IMR-90 (cell line): ENCODE data around the gene HECW1. TPM values are rescaled to one million over a fixed set of nuclear protein-coding genes. Genes with fewer than 3 reads are reported as not detected.

Experiments used
- ATAC-seq: fragments of 200-7000 bp; cut with Tn5 transposase; 2 replicates; pipeline ENCODE4 v1.9.1; 2020; ENCODE audit warnings: low read depth, mild to moderate bottlenecking, moderate library complexity
- BruUV-seq: library from RNA; stranded (reverse); fragments of 400-500 nt; replicated peaks from 2 replicates; lab custom pipeline; 2021; lab: Mats Ljungman, UMichigan
- CTCF ChIA-PET: fragments of 300-600 bp; formaldehyde crosslinking; extraction: SDS; loops from one replicate; lab custom pipeline; 2021; ENCODE audit warnings: antibody characterized with exemption; lab: Yijun Ruan, JAX
- POLR2A ChIA-PET: fragments of 300-600 bp; sonication (Branson Sonifier 250); formaldehyde crosslinking; loops from one replicate; lab custom pipeline; 2022; ENCODE audit warnings: antibody characterized with exemption; ENCODE audit not compliant: unreplicated experiment; lab: Charles Lee
- DNase-seq: peaks from one replicate; pipeline ENCODE4 v3.0.0; 2013
- H2AFZ ChIP-seq: replicated peaks from 2 replicates; pipeline ENCODE3; 2013; ENCODE audit warnings: low read length, mild to moderate bottlenecking; ENCODE audit not compliant: poor library complexity
- H2AK5ac ChIP-seq: 2 replicates; pipeline ENCODE4 v1.6.1; 2013; ENCODE audit warnings: low read depth, low read length, inconsistent platforms
- H2AK9ac ChIP-seq: replicated peaks from 2 replicates; pipeline ENCODE3; 2013; ENCODE audit warnings: mild to moderate bottlenecking, low read depth, low read length, moderate library complexity; ENCODE audit not compliant: poor library complexity
- H2BK120ac ChIP-seq: 2 replicates; pipeline ENCODE4 v1.6.1; 2013; ENCODE audit warnings: low read depth, low read length, inconsistent platforms
- H2BK15ac ChIP-seq: 3 replicates; pipeline ENCODE4 v1.6.1; 2013; ENCODE audit warnings: low read depth, low read length, inconsistent platforms
- H2BK20ac ChIP-seq: 2 replicates; pipeline ENCODE4 v1.6.1; 2013; ENCODE audit warnings: low read depth, mild to moderate bottlenecking, inconsistent platforms, low read length, moderate library complexity
- H2BK5ac ChIP-seq: 2 replicates; pipeline ENCODE4 v1.6.1; 2013; ENCODE audit warnings: mild to moderate bottlenecking, low read depth, low read length, inconsistent platforms; ENCODE audit not compliant: poor library complexity, severe bottlenecking
- H3K14ac ChIP-seq: replicated peaks from 2 replicates; pipeline ENCODE4 v1.6.1; 2013; ENCODE audit warnings: low read depth, low read length, inconsistent platforms
- H3K18ac ChIP-seq: 2 replicates; pipeline ENCODE4 v1.6.1; 2013; ENCODE audit warnings: low read depth, low read length, control low read depth
- H3K23ac ChIP-seq: 2 replicates; pipeline ENCODE4 v1.6.1; 2013; ENCODE audit warnings: low read depth, low read length, inconsistent platforms
- H3K27ac ChIP-seq: 2 replicates; pipeline ENCODE4 v1.5.1; 2013; ENCODE audit warnings: mild to moderate bottlenecking, control low read depth, low read length; ENCODE audit not compliant: insufficient read depth
- H3K27me3 ChIP-seq: 2 replicates; pipeline ENCODE4 v1.6.1; 2013; ENCODE audit warnings: low read length; ENCODE audit not compliant: control insufficient read depth, insufficient read depth
- H3K36me3 ChIP-seq: 2 replicates; pipeline ENCODE4 v1.6.1; 2013; ENCODE audit warnings: low read length, mixed read lengths; ENCODE audit not compliant: control insufficient read depth, insufficient read depth
- H3K4ac ChIP-seq: 2 replicates; pipeline ENCODE4 v1.6.1; 2013; ENCODE audit warnings: low read depth, low read length, inconsistent platforms
- H3K4me1 ChIP-seq: 2 replicates; pipeline ENCODE4 v1.6.1; 2013; ENCODE audit warnings: low read length, mixed read lengths; ENCODE audit not compliant: control insufficient read depth, insufficient read depth
- H3K4me2 ChIP-seq: 2 replicates; pipeline ENCODE4 v1.6.1; 2013; ENCODE audit warnings: low read depth, mild to moderate bottlenecking, control low read depth, low read length, moderate library complexity
- H3K4me3 ChIP-seq: 2 replicates; pipeline ENCODE4 v1.5.1; 2013; ENCODE audit warnings: low read depth, mild to moderate bottlenecking, control low read depth, low read length, moderate library complexity; ENCODE audit not compliant: insufficient read depth
- H3K56ac ChIP-seq: 2 replicates; pipeline ENCODE4 v1.6.1; 2013; ENCODE audit warnings: low read length, inconsistent platforms; ENCODE audit not compliant: insufficient read depth; ENCODE audit errors: extremely low read depth
- H3K79me1 ChIP-seq, 2 experiments: 2 replicates each; pipeline ENCODE4 v1.6.1; 2013; ENCODE audit warnings: low read length in 2 of 2, inconsistent platforms in 1 of 2, low read depth in 1 of 2
- H3K9ac ChIP-seq: 2 replicates; pipeline ENCODE4 v1.6.1; 2013; ENCODE audit warnings: low read depth, low read length, control low read depth
- H3K9me1 ChIP-seq: 2 replicates; pipeline ENCODE4 v1.6.1; 2013; ENCODE audit warnings: low read length, inconsistent platforms; ENCODE audit not compliant: insufficient read depth
- H3K9me3 ChIP-seq: 2 replicates; pipeline ENCODE4 v1.6.1; 2013; ENCODE audit warnings: low read length; ENCODE audit not compliant: control insufficient read depth, insufficient read depth
- H4K20me1 ChIP-seq: 2 replicates; pipeline ENCODE4 v1.6.1; 2013; ENCODE audit warnings: low read length, inconsistent platforms; ENCODE audit not compliant: insufficient read depth
- H4K5ac ChIP-seq: 2 replicates; pipeline ENCODE4 v1.6.1; 2013; ENCODE audit warnings: mild to moderate bottlenecking, low read depth, low read length, control low read depth
- H4K8ac ChIP-seq, 2 experiments: 2 replicates each; pipeline ENCODE4 v1.6.1; 2013; ENCODE audit warnings: low read depth in 2 of 2, low read length in 2 of 2, control low read depth in 1 of 2, inconsistent platforms in 1 of 2
- H4K91ac ChIP-seq: 2 replicates; pipeline ENCODE4 v1.6.1; 2013; ENCODE audit warnings: low read depth, low read length, inconsistent platforms; ENCODE audit not compliant: insufficient read depth
- CEBPB ChIP-seq: IDR thresholded peaks from 2 replicates; pipeline ENCODE4 v1.6.1; 2012; ENCODE audit warnings: low read depth, low read length, improper control_type of control experiment
- ELK1 ChIP-seq: fragments of 150-350 bp; IDR thresholded peaks from 2 replicates; pipeline ENCODE4 v1.6.1; 2016; ENCODE audit warnings: low read depth, mild to moderate bottlenecking, low read length, moderate library complexity, borderline replicate concordance
- MXI1 ChIP-seq: IDR thresholded peaks from 2 replicates; pipeline ENCODE4 v1.6.1; 2012; ENCODE audit warnings: low read depth, mild to moderate bottlenecking, low read length, moderate library complexity, borderline replicate concordance
- POLR2A ChIP-seq: IDR thresholded peaks from 2 replicates; pipeline ENCODE4 v1.6.1; 2012; ENCODE audit warnings: mild to moderate bottlenecking, low read depth, low read length
- RFX5 ChIP-seq: IDR thresholded peaks from 2 replicates; pipeline ENCODE4 v1.8.0; 2012; ENCODE audit warnings: low read depth, mild to moderate bottlenecking, low read length, moderate library complexity
- WGBS, 2 experiments: methylation state at CpG; one replicate each; pipeline versions ENCODE4 v1.1.5 to v1.1.7; 2013; ENCODE audit warnings: missing lambda C conversion rate in 2 of 2; ENCODE audit not compliant: insufficient read length in 1 of 2; ENCODE audit errors: extremely low coverage in 2 of 2; 5-methylcytosine and 5-hydroxymethylcytosine counted together
- dilution Hi-C: fragments of 300-500 bp; cut with HindIII; formaldehyde crosslinking; loops from one replicate; pipeline ENCODE4 v1.14.3; 2018; ENCODE audit warnings: low sequenced_read_pairs; ENCODE audit not compliant: unreplicated experiment
- in situ Hi-C: fragments of 300-500 bp; cut with MboI; formaldehyde crosslinking; loops from 3 replicates; pipeline ENCODE4 v1.14.3; 2019; ENCODE audit warnings: low sequenced_read_pairs, inconsistent platforms, mixed read lengths
- intact Hi-C: fragments of 100-400 bp; cut with micrococcal nuclease; formaldehyde crosslinking; loops from 2 replicates; pipeline ENCODE4 v1.10.0; 2022
- polyA plus RNA-seq, 3 experiments: library from polyadenylated mRNA; depleted of rRNA; stranded (reverse); fragments of >200 nt; gene quantifications; 2 replicates each; pipeline ENCODE4 v1.2.3, GENCODE V29; 2012; ENCODE audit warnings: low replicate concordance in 1 of 3
- total RNA-seq: library from RNA; depleted of rRNA; stranded (reverse); fragments of >200 nt; gene quantifications from 2 replicates; pipeline ENCODE4 v1.2.3, GENCODE V29; 2012
- TF ChIP-seq, protein P1 (sequence below): conservative IDR thresholded peaks from 2 replicates; pipeline ENCODE4 v1.5.1; 2012; ENCODE audit warnings: mild to moderate bottlenecking, low read depth, low read length, improper control_type of control experiment

Gene HECW1
- total and polyA plus RNA-seq, 2 of the 4 experiments (the other 2 are of a cell fraction) = 0.56 to 1.3 TPM

- Histone ChIP-seq H3K79me1 (no peaks in the 10 kb centered on the region), H3K9ac (no peak overlapping the region), H3K18ac (no peak overlapping the region), H4K8ac (no peak overlapping the region), H3K56ac (no peak overlapping the region), H2BK20ac (no peak overlapping the region), H3K4ac (no peak overlapping the region), H3K4me2 (no peak overlapping the region), H3K4me1 (no peaks in the 10 kb centered on the region), H3K9me3 (no peaks in the 10 kb centered on the region), H2BK5ac (no peak overlapping the region), H3K9me1 (no peaks in the 10 kb centered on the region), H3K27ac (no peak overlapping the region), H4K20me1 (no peaks in the 10 kb centered on the region), H2BK15ac (no peak overlapping the region), H3K27me3 (peaks cover 48% of the 10 kb centered on the region), H3K14ac (no peak overlapping the region), H2AFZ (no peak overlapping the region), H2AK9ac (no peak overlapping the region), H2AK5ac (no peak overlapping the region), H2BK120ac (no peak overlapping the region), H3K23ac (no peak overlapping the region), H3K36me3 (no peaks in the 10 kb centered on the region), H4K91ac (no peak overlapping the region), H3K4me3 (no peak overlapping the region), H4K5ac (no peak overlapping the region)
- DNase-seq (no peak), ATAC-seq (no peak)
- TF ChIP-seq CEBPB (0 out of 2 replicates have a peak, but pooled peaks have one; percentile 7), ELK1 (no peak), RFX5 (no peak), POLR2A (no peak), MXI1 (no peak)
- TF ChIP-seq, protein P1, sequence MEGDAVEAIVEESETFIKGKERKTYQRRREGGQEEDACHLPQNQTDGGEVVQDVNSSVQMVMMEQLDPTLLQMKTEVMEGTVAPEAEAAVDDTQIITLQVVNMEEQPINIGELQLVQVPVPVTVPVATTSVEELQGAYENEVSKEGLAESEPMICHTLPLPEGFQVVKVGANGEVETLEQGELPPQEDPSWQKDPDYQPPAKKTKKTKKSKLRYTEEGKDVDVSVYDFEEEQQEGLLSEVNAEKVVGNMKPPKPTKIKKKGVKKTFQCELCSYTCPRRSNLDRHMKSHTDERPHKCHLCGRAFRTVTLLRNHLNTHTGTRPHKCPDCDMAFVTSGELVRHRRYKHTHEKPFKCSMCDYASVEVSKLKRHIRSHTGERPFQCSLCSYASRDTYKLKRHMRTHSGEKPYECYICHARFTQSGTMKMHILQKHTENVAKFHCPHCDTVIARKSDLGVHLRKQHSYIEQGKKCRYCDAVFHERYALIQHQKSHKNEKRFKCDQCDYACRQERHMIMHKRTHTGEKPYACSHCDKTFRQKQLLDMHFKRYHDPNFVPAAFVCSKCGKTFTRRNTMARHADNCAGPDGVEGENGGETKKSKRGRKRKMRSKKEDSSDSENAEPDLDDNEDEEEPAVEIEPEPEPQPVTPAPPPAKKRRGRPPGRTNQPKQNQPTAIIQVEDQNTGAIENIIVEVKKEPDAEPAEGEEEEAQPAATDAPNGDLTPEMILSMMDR = no peak
- intact Hi-C loops = no loop called here
- ChIA-PET CTCF (no interaction called here), POLR2A (interaction anchor here (0.6 kb wide), 1 partner anchor 52 kb away, joined by 3 read pairs; no protein-coding TSS in a partner anchor)
- dilution Hi-C loops = no loop called here
- in situ Hi-C loops = no loop called here
- WGBS, 2 experiments = 95% methylated on average over 6 of the region's 8 CpGs; no CpG with 5 or more reads in 1 of the 2 experiments
- BruUV-seq = no TSS peak
Observed at GRCh38 chr7:43552122-43552521, 439.7 kb downstream of the HECW1 start.
